ENCODE measurements around the gene PAAF1.

- TF ChIP-seq CTCF (IDR thresholded peaks at IDR 0.05) (no peak), POLR2A (IDR thresholded peaks at IDR 0.05) (no peak)
Measured at GRCh38 chr11:73945396-73945795, 68.6 kb downstream of the PAAF1 start.
